Prostate gland (tissue), 2 donors: ENCODE measurements around the gene MAP2K7. TPM values are rescaled to one million over a fixed set of nuclear protein-coding genes. Genes with fewer than 3 reads are reported as not detected.

Source experiments
- DNase-seq: peaks from one replicate; pipeline ENCODE4 v3.0.0-alpha.2; 2019; ENCODE audit warnings: low spot score
- H3K27ac ChIP-seq, 2 donors: fragments of 200-600 bp; sonication (generic); 2 replicates each; pipeline ENCODE4 v1.5.1; 2017 to 2019
- H3K27me3 ChIP-seq: fragments of 200-600 bp; sonication (generic); replicated peaks from 2 replicates; pipeline ENCODE4 v1.5.1; 2019; ENCODE audit not compliant: insufficient read depth
- H3K36me3 ChIP-seq, 2 donors: fragments of 200-600 bp; sonication (generic); 1 replicate in 1 of 2; 2 replicates in 1 of 2; pipeline versions ENCODE4 v1.5.1 to v1.8.1; 2017 to 2019
- H3K4me1 ChIP-seq: fragments of 200-600 bp; sonication (generic); replicated peaks from 2 replicates; pipeline ENCODE4 v1.5.1; 2019
- H3K4me3 ChIP-seq, 2 donors: fragments of 200-600 bp; sonication (generic); 2 replicates each; pipeline ENCODE4 v1.5.1; 2017 to 2019
- H3K9me3 ChIP-seq: fragments of 200-600 bp; sonication (generic); 2 replicates; pipeline ENCODE4 v1.5.1; 2017
- POLR2A ChIP-seq: fragments of 450-650 bp; IDR thresholded peaks from one replicate; pipeline ENCODE4 v1.6.1; 2016; ENCODE audit warnings: antibody characterized with exemption, mild to moderate bottlenecking
- POLR2AphosphoS5 ChIP-seq: sonication (generic); formaldehyde crosslinking; IDR thresholded peaks from one replicate; pipeline ENCODE4 v1.6.1; 2017; ENCODE audit warnings: antibody characterized with exemption
- WGBS: methylation state at CpG from one replicate; pipeline ENCODE4 v1.1.5; 2018; 5-methylcytosine and 5-hydroxymethylcytosine counted together
- intact Hi-C: fragments of 100-400 bp; cut with DNase I; formaldehyde crosslinking; loops from one replicate; pipeline ENCODE4 v1.14.2; 2022
- total RNA-seq, 2 donors: library from RNA; depleted of rRNA; stranded (reverse); fragments of >200 nt; gene quantifications; one replicate each; pipeline ENCODE4 v1.1.0, GENCODE V29; 2016
- TF ChIP-seq, protein P1 (sequence below), 4 experiments: fragments of 200-600 bp in 2 of 4; fragments of 450-650 bp in 2 of 4; sonication (generic) in 2 of 4; IDR thresholded peaks; 1 replicate in 3 of 4; 2 replicates in 1 of 4; pipeline ENCODE4 v1.5.1; 2016 to 2019; ENCODE audit warnings: antibody characterized with exemption in 4 of 4, mild to moderate bottlenecking in 2 of 4, moderate library complexity in 2 of 4

MAP2K7 gene
- total RNA-seq, 2 donors from 2014 or later: 21.6 to 45.2 TPM

GRCh38 chr19:7918615-7919421 lies 15.1 kb downstream of the MAP2K7 start:
- no peaks in the 10 kb centered on the region for H3K27me3 ChIP-seq
- H3K27ac ChIP-seq: peak overlapping the region in 1 of 2 donors; percentile 96
- no peaks in the 10 kb centered on the region for H3K9me3 ChIP-seq
- peaks cover 4% of the 10 kb centered on the region for H3K4me1 ChIP-seq
- H3K4me3 ChIP-seq: no peak overlapping the region
- 61% methylated on average over 42 of the region's 42 CpGs for WGBS
- DNase-seq: no peak
- TF ChIP-seq POLR2A (no peak), POLR2AphosphoS5 (no peak)
- TF ChIP-seq, protein P1, sequence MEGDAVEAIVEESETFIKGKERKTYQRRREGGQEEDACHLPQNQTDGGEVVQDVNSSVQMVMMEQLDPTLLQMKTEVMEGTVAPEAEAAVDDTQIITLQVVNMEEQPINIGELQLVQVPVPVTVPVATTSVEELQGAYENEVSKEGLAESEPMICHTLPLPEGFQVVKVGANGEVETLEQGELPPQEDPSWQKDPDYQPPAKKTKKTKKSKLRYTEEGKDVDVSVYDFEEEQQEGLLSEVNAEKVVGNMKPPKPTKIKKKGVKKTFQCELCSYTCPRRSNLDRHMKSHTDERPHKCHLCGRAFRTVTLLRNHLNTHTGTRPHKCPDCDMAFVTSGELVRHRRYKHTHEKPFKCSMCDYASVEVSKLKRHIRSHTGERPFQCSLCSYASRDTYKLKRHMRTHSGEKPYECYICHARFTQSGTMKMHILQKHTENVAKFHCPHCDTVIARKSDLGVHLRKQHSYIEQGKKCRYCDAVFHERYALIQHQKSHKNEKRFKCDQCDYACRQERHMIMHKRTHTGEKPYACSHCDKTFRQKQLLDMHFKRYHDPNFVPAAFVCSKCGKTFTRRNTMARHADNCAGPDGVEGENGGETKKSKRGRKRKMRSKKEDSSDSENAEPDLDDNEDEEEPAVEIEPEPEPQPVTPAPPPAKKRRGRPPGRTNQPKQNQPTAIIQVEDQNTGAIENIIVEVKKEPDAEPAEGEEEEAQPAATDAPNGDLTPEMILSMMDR (IDR thresholded peaks at IDR 0.05): no peak
- intact Hi-C loops: no loop called here
- H3K36me3 ChIP-seq: peaks cover 7 to 10% of the 10 kb centered on the region in 2 donors

DNA sequence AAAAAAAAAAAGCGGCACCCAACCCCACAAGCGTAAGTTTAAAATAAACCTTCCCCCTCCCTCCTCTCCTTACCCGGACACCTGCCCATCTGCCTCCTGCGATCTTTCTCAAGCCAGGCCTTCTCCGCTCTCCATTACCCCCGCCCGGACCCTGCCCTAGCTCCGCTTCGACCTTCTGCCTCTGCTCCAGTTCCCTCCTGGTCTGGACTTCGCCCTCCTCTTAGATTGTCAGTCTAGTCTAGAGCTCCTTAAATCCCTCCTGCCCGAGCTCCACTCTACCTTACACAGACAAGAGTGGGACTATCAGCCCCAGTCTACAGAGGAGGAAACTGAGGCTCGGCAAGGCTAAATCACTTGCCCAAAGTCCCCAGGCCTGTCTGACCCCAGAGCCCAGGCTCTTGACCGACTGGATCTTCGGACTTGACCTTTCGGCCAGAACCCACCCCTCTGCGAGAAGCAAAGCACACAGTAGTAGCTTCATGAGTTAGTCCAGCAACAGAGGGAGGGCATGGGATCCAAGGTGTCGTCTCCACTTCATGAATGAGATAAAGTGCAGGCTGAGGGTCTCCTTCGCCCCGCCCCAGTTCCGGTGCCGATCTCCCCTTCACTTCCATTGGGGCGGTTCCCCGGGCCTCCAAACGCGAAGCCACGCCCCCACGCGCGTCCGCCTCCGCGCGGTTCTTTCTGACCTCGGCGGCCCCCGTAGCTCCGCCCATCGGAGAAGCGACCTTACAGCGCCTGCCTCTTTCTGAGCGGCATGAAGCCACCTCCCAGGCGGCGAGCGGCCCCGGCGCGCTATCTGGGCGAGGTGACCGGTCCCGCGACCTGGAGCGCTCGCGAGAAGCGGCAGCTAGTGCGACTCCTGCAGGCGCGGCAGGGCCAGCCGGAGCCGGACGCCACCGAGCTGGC lies 16.2 kb downstream of the MAP2K7 start, which contains the start of gene SNAPC2:
Gene SNAPC2, plus strand, starts transcription at position 729 of the 909 bp plus-strand sequence. Its CDS starts 29 bp downstream, at position 758.
- peak within 1 kb of the TSS; percentile 67 to 84 for H3K4me3 ChIP-seq
- H3K9me3 ChIP-seq: no peaks in the 10 kb centered on the region
- peak within 1 kb of the TSS; percentile 93 to 96 for H3K27ac ChIP-seq
- peaks cover 4% of the 10 kb centered on the region for H3K4me1 ChIP-seq
- WGBS: 8% methylated on average over 62 of the region's 62 CpGs
- TF ChIP-seq, protein P1 (IDR thresholded peaks at IDR 0.05): peak in 3 of 4 experiments; percentile 6 to 43 (median 30)
- TF ChIP-seq POLR2AphosphoS5 (peak; percentile 92), POLR2A (peak; percentile 64)
- intact Hi-C loops: no loop called here
- H3K36me3 ChIP-seq: peaks cover 7 to 10% of the 10 kb centered on the region in 2 donors
- DNase-seq: peak; percentile 92
- no peaks in the 10 kb centered on the region for H3K27me3 ChIP-seq

GRCh38 chr19:7920519-7921301 lies 17.0 kb downstream of the MAP2K7 start:
- peak overlapping the region; percentile 67 to 84 for H3K4me3 ChIP-seq
- intact Hi-C loops: no loop called here
- WGBS: 3% methylated on average over 49 of the region's 62 CpGs
- H3K27me3 ChIP-seq: no peaks in the 10 kb centered on the region
- peak overlapping the region; percentile 93 to 96 for H3K27ac ChIP-seq
- peak; percentile 82 for TF ChIP-seq POLR2AphosphoS5
- peak; percentile 81 for TF ChIP-seq POLR2A
- TF ChIP-seq, protein P1 (IDR thresholded peaks at IDR 0.05): peak in 2 of 4 experiments; percentile 0 to 15
- peaks cover 7 to 10% of the 10 kb centered on the region in 2 donors for H3K36me3 ChIP-seq
- DNase-seq: peak; percentile 100
- H3K4me1 ChIP-seq: peaks cover 4% of the 10 kb centered on the region
- H3K9me3 ChIP-seq: no peaks in the 10 kb centered on the region

GRCh38 chr19:7921302-7921966 lies 17.8 kb downstream of the MAP2K7 start:
- peaks cover 4% of the 10 kb centered on the region for H3K4me1 ChIP-seq
- 40% methylated on average over 16 of the region's 17 CpGs for WGBS

More at GRCh38 chr19:7921302-7921966, 17.8 kb downstream of the MAP2K7 start:
- H3K9me3 ChIP-seq: no peaks in the 10 kb centered on the region
- H3K27me3 ChIP-seq: no peaks in the 10 kb centered on the region
- H3K27ac ChIP-seq: peak overlapping the region; percentile 93 to 96
- peaks cover 7 to 10% of the 10 kb centered on the region in 2 donors for H3K36me3 ChIP-seq
- peak overlapping the region; percentile 30 to 84 for H3K4me3 ChIP-seq
- no peak for DNase-seq
- TF ChIP-seq POLR2AphosphoS5: no peak
- TF ChIP-seq, protein P1 (IDR thresholded peaks at IDR 0.05): no peak
- TF ChIP-seq POLR2A: no peak
- intact Hi-C loops: no loop called here
